GM21576 (cell line): Measurements from ENCODE around the gene CLIC5.

Experiments used
- ATAC-seq: cut with Tn5 transposase; IDR thresholded peaks from one replicate; pipeline ENCODE4 v1.9.1; 2021; ENCODE audit warnings: mild to moderate bottlenecking, moderate library complexity; ENCODE audit not compliant: unreplicated experiment

Gene CLIC5

DNA sequence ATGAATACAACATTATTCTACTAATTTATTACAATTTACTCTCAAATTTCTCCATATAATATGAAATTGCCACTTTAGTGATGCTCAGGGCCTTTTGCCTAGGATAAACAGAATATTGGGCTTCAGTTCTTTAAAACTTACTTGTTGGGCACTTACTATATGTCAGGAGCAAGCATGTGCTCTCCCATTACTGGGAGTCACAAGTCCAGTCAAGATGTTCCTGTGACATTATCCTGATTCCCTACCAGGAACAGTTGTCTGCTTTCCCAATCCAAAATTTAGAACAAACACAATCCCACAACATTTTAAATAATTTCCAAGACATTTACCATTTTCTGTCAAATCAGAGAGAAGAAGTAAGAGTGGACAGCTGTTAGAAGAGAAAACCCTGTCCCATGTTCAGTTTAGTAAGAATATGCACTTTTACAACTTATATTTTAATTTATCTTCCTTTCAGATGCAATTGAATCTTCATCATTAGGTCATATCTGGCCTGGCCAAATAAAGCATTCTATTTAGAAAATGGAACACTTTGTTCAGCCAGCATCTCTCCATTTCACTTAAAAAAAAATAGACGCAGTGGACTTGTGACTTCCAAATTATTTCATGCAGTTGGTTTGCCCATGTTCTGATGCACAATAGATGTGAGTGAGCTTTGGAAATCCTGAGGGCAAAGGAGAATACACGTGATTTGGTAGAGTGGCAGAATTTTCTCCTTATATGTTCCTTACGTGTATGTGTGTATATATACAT is 159.8 kb downstream of the CLIC5 start:
- ATAC-seq, result no peak

DNA sequence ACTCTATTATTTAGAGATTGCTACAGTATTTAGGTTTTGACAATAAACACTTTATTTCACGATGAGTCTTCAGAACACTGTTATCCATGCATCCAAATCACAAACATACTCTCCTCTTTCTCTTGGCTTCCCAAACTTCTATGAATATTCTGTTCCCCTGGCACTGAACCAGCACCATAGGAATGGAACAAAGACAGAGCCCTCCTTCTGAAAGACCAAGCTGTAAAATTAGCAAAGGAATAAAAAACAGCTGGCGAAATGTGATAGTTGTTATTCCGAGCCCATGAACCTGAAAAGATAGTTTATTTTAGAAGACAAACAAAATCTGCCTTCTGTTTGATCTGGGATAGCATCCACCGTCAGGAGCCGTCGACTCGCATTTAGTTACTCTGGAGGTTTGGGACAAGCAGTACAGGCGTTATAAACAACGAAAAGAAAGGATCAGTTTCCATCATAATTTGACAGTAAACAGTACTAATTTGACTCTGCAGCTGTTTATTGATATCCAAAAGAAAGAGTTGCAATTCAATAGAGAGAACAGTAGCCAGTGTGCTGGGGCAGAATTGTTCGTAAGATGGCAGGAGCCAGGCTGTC is 161.4 kb downstream of the CLIC5 start:
- no peak for ATAC-seq

DNA sequence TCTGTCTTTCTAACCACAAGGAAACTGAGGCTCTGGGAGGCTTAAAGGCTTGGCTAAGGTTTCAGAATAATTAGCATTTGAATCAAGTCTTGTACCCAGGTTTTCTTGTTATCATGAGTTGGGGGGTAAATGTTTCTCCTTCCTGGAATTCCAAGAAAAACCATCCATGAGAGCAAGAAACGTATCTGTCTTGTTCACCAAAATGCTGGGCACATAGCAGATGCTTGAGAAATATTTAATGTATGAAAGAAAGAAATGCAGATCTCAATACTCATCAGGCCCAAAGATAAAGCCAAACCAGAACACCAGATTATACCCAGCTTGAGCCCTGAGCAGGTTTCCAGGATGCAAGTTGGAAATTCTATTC is 164.6 kb downstream of the CLIC5 start:
- no peak for ATAC-seq

DNA sequence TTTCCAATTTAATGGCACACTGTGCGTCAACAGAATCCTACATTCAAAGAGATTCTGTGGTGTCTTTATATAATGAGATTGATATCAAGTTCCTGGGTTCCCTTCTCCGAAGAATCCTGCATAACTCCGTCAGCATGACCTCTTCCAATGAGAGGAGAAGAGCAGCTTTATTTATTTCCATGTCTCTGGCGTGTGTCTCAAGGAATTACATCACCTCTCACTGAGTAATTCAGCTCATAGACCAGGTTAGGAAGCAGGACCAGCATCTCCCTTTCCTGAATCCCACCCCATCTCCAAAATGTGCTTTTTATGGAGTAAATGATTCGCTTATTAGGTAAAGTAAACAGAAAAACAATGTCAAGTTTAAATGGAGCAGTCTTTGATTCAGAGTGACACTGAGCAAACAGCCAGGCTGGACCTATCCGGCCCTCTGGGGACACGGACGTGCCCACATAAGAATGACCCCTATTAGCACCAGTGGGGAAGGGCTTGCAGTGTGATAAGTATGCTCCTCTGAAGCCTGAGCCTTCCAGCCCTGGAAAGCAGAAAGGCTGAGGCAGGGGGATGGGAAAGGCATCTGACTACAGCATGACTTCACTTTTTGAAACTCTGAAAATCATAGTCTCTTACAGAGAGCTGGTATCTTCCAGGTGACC is 165.2 kb downstream of the CLIC5 start:
- ATAC-seq, result no peak

DNA sequence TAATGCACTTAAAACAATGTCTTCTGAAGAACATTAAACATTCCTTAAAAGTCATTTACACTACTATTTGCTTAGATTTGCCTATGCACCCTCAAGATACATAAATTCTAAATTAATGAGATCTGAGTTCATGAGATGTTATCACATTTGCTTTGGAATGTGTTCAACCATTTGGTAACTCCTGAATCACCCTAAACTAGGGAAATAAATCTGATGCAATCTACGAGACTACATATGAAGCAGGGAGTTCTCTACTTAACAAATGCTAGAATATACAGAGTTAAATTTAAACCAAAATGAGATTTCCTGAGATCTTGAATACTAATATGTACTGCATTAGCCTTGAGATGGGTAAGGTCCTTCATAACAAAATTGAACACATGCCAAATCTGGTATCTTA is 170.1 kb downstream of the CLIC5 start:
- ATAC-seq, result no peak

DNA sequence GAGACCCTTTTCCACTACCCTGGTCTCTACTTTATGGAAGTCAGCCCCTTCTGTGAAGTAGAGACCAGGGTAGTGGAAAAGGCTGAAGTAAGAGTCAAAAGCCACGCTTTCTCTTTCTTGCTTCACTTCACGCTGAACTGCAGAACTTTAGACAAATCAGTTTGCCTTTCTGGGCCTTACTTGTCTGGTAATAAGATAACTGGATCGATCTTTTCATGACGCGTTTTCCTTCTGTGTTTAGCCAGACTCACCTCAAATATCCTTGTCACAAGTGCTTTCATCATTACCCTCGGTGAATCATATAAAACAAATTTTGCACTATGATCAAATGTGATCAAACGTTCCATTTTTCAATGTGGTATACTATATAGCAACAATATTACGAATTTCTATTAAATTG is 170.7 kb downstream of the CLIC5 start:
- ATAC-seq, result no peak

DNA sequence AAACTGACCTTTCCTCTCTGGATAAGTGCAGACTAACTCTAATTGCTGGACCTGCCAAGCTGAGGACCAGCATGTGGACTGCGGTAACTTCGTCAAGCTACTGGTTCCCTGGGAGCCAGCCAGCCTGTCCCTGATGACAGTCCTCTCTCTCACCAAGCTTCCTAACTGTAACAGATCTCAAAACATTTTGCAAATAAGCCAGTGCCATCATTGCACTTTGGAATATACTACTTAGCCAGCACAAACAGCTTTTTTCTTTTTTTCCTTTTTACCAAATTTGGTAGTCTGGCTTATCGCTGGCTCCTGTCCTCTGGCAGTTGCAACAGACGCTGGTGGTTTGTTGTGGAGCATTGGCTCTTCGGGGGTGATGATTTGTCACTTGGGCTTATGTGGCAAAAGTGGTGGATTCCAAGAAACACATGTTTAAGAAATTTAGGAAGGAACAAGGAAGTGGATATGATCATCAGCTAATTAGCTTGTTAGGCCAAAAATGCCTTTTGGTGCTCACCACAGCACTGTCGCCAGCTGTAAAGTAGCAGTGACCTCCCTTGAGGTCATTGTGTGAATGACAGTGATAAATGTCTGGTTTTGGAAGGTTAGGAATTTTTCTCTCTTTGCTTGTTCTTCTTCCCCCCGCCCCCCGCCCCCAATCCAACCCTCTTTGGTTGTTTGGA is 171.7 kb downstream of the CLIC5 start:
- ATAC-seq, result no peak

DNA sequence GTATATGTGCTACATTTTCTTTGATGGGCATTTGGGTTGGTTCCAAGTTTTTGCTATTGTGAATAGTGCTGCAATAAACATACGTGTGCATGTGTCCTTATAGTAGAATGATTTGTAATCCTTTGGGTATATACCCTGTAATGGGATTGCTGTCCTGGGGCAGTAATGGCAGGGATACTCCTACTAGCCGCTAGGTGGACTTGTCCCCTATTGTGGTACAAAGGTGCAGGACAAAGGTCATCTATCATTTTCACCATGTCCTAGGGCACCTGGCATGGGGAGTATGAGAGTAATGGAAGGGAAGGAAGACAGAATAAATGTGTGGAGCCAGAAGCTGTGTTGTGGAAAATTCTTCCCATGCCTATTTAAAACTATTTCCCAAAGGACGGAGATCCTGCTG is 174.6 kb downstream of the CLIC5 start:
- no peak for ATAC-seq

DNA sequence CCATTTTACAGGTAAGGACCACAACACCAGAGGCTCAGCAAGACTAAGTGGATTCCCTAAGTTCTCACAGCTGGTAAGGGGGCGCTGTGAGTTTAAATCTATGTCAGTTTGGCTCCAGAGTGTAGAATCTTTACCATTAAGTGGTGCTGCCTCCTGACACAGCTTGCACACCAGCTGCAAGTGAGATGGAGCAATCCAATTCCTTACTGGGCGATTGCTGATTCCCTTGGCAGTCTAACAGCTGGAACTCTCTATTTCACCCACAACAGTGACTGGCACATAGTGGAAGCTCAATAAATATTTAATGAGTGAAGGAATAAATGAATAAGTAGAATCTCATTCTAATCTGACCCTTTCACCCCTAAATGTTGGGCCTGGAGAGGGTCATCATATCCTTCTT is 176.7 kb downstream of the CLIC5 start:
- no peak for ATAC-seq

DNA sequence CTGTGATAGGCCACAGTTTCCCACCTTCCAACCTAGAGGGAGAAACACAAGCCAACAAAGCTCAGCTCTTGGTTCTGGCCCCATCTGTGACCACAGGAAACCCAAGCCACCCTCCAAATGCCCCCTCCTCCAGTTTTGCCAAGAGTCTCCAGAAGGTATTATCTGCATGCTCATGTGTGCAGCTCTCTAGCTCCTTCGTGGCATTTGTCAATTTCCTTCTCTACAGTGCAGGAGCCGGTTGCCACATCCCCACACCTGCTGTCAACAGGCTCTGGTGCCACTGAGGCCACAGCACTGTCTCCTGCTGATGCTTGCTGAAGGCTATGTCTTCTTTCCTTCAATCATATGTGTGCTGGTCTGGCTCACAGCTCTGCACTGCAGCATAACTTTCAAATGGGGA is 177.2 kb downstream of the CLIC5 start:
- ATAC-seq, result no peak

DNA sequence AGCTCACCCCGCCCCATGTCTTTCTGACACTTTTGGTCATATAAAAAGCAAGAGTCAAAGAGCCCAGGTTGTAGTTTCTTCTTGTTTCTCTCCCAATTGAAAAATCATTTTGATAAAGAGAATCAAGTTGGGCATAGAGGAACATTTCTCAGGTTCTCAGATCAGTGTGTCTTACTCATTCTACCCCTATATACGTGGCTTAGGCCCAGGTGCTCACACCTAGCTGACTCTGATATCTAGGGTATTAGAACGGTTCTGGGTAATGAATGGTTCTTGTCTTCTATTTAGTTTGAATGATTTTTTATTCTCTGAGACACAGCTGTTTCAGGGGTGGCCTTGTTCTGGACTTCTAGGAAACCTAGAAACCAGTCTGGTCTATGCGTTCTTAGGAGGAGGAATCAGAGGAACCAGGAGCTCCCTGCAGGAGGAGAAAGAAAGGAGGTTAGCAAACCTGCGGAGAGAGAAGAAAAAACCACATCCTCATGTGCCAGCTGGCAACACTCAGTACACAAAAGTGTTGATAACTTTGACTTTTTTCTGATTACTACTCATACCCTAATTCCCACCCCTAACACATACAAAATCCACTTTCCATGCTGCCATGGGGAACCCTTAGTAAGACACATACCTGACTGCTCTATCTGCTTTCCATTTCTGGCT is 178.0 kb downstream of the CLIC5 start:
- no peak for ATAC-seq

DNA sequence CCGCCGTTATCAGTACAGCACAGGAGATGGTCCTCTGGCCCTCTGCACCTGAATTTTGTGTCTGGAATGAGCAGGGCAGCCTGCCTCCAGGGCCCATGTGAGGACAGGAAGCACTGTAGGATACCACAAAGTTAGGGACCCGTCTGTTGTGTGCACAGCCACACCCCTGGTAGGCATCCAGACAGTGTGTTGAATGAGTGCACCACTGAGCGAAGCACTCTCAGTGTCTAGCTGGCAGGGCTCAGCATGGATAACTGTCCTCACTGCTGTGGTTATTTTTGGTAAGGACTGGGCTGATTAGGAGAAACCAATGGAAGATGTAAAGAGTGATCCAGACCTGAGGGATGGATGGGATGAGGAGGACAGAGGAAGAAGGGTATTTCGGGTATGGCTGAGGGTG is 178.7 kb downstream of the CLIC5 start:
- no peak for ATAC-seq

DNA sequence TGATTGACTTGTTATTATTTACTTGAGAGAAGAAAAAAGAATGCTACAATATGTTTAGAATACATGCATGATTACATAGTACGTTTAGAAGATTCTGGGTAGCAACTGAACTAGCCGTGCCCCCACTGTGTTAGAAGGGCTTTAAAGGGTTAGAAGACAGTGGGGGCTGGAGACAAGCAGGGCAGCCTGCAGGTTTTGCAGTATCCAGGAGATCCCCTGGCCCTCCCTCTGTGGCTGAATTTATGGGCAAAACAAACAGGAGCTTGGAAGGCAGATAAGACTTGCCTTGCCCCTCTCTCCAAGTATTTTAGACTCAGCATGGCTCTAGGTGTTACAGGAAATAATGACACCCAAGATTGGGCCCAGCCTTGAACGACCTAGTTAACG is 179.2 kb downstream of the CLIC5 start:
- no peak for ATAC-seq

DNA sequence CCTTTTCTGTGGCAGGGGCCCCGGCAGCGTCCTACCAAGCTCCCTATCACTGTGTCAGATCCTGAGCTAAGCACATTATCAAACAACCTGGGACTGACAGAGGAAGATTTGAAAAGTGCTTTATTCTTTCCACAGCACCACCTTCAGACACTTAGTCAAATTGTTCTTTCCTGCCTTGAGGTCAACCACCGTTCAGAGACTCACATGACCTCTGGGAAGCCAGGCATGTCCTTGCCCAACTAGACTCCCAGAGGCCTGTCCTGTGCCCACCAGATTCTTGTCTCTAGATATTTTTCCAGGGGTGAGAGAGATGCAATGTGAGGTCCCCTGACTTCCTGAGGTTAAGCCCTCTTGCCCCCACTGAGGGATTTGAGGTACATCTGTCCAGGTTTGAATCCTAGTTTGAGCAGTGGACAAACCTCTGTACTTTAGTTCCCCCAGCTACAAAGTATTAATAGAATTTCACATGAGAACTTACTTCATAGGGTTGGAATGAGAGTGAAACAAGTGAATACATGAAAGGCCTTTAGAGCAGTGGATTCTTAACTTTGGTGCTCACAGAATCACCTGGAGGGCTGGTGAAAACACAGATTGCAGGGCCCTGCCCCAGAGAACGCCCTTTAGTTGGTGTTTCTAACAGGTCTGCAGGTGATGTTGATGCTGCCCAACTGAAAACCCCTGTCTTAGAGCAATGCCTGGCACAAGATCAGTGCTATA is 179.8 kb downstream of the CLIC5 start:
- ATAC-seq, result no peak

DNA sequence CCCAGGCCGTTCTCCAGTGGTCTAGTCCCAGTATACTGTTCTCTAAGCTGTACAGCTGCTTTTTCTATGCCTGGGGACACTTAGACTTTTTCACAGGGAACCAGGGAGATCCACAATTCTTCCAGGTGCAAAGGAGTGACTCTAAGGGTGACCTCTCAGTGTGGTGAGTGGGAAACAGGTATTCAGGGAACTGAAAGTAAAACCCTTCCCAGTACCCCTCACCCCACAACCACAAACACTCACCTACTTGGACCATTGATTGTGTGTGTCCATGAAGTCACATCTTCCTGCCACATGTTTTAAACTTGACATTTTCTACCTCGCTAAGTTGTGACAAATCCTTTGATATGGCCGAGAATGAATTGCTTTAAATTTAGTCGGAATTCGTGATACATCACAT is 183.6 kb downstream of the CLIC5 start:
- no peak for ATAC-seq
